GM19467 (cell line): ENCODE data around the gene APPBP2.
"Not testable (repeated sequence)": the region's sequence is repeated elsewhere in the genome, so short reads cannot be mapped to it uniquely, and the experiment has no call there.

Experiments used
- ATAC-seq: cut with Tn5 transposase; IDR thresholded peaks from one replicate; pipeline ENCODE4 v1.9.1; 2021; ENCODE audit warnings: mild to moderate bottlenecking, moderate library complexity; ENCODE audit not compliant: unreplicated experiment

The APPBP2 gene, protein sequence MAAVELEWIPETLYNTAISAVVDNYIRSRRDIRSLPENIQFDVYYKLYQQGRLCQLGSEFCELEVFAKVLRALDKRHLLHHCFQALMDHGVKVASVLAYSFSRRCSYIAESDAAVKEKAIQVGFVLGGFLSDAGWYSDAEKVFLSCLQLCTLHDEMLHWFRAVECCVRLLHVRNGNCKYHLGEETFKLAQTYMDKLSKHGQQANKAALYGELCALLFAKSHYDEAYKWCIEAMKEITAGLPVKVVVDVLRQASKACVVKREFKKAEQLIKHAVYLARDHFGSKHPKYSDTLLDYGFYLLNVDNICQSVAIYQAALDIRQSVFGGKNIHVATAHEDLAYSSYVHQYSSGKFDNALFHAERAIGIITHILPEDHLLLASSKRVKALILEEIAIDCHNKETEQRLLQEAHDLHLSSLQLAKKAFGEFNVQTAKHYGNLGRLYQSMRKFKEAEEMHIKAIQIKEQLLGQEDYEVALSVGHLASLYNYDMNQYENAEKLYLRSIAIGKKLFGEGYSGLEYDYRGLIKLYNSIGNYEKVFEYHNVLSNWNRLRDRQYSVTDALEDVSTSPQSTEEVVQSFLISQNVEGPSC

DNA sequence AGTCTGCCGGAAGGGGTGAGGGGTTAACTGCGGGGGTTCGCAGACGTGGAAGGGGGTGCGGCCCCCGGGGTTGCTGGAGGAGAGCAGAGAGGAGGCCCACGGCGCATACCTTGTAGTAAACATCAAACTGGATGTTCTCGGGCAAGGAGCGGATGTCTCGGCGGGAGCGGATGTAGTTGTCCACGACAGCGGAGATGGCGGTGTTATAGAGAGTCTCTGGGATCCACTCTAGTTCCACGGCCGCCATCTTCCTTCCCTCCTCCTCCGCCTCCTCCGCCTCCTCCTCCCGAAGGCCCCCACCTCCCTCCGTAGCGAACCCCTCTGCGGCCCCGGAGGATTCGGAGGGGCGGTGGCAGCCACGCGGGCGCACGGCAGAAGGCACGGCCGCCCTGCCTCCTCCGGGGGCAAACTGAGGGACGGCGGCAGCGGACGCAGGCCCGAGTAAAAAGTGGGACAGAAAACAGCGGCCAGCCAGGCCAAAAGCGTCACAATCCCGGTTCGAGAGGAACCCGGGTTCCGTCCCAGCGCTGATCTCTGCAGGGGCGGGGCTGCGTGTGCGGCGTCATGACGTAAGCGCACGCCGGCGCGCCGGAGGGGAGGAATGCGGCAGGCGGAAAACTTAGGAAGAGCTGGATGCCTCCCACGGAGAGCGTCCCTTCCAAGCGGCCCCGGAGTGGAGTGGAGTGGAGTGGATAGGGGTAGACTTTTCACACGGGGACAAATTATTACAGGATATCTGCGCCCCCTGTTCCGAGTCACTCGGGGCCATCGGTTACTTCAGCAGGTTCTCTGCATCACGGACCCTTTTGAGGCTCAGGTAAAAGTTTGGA lies at the start of gene APPBP2:
TSS of gene APPBP2 (minus strand) at position 558 of the 830 bp plus-strand sequence. CDS start at position 247, 311 bp downstream.
- ATAC-seq = peak; percentile 91

GRCh38 chr17:60573236-60574051 lies 47.4 kb upstream of the APPBP2 start:
- ATAC-seq = no peak

DNA sequence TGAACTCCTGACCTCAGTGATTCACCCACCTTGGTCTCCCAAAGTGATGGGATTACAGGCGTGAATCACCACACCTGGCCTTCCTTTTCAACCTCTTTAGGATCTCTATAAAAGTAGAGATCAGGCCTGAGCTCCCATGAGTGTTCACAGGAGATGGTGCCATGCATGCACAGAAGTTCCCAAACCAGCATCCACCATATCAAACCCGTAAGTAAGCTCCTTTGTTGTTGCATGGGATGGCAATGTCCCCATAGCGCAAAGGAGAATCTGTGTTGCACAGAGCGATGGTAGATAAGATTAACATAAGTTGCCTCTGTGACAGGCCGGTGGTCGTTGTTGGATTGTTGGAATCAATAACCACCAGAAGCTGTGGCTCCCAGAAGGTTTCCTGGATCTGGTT lies 39.2 kb upstream of the APPBP2 start:
- ATAC-seq = no peak

GRCh38 chr17:60563743-60564142 lies 37.7 kb upstream of the APPBP2 start:
- no peak for ATAC-seq

- no peak for ATAC-seq
Observed at GRCh38 chr17:60562421-60562820, 36.4 kb upstream of the APPBP2 start.

GRCh38 chr17:60560860-60561257 lies 34.8 kb upstream of the APPBP2 start:
- ATAC-seq = no peak

GRCh38 chr17:60559995-60560859 lies 34.2 kb upstream of the APPBP2 start:
- no peak for ATAC-seq

- ATAC-seq = no peak
Observed at GRCh38 chr17:60559659-60559994, 33.6 kb upstream of the APPBP2 start.

DNA sequence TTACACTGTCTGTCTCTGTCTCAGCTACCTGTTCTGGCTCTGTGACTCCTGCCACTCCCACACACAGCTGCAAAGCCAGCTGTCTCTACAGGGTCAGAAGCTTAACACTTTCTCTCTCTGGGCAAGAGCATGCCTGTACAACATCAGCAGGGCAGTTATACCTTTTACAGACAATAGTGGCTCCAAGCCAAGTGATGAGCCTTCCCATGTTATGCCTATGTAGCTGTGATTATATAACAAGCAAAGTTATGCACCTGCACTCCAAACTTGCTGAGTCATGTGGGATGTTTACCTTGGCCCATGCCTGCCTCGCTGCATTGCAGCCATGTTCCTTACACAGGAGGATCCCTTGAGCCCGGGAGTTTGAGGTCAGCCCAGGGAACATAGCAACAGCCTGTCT lies 31.8 kb upstream of the APPBP2 start:
- ATAC-seq = no peak

GRCh38 chr17:60555786-60556185 lies 29.7 kb upstream of the APPBP2 start:
- ATAC-seq = no peak

DNA sequence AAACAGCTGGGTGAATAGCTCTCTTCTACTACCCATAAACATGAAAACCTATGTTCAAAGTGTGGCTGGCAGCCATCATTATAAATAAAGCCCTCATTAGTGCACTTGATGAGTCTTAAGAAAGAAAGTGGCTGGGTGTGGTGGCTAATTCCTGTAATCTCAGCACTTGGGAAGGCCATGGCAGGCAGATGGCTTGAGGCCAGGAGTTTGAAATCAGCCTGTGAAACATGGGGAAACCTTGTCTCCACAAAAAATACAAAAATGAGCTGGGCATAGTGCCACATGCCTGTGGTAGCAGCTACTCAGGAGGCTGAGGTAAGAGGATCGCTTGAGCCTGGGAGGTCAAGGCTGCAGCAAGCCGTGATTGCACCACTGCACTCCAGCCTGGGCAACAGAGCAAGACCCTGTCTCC lies 28.3 kb upstream of the APPBP2 start:
- no peak for ATAC-seq

DNA sequence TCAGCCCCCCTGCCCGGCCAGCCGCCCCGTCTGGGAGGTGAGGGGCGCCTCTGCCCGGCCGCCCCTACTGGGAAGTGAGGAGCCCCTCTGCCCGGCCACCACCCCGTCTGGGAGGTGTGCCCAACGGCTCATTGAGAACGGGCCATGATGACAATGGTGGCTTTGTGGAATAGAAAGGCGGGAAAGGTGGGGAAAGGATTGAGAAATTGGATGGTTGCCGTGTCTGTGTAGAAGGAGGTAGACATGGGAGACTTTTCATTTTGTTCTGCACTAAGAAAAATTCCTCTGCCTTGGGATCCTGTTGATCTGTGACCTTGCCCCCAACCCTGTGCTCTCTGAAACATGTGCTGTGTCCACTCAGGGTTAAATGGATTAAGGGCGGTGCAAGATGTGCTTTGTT lies 26.2 kb upstream of the APPBP2 start:
- ATAC-seq = not testable (repeated sequence)

DNA sequence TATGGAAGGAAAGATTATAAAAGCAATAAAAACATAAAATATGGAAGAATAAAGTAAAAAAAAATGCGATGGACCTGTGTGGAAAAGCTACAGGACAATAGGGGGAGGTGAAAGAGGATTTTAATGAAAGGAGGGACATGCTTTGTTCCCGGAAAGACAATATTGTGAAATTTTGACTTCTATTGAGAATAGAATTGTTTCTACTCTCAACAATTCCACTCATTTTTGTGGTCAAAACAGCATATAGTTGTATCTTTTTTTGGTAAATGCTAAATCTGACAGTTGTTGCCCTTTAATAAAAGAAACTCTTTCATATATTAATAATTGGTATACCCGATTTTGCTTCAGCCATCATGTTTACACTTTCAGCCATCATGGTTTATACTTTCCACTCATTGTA lies 22.9 kb upstream of the APPBP2 start:
- ATAC-seq = no peak

DNA sequence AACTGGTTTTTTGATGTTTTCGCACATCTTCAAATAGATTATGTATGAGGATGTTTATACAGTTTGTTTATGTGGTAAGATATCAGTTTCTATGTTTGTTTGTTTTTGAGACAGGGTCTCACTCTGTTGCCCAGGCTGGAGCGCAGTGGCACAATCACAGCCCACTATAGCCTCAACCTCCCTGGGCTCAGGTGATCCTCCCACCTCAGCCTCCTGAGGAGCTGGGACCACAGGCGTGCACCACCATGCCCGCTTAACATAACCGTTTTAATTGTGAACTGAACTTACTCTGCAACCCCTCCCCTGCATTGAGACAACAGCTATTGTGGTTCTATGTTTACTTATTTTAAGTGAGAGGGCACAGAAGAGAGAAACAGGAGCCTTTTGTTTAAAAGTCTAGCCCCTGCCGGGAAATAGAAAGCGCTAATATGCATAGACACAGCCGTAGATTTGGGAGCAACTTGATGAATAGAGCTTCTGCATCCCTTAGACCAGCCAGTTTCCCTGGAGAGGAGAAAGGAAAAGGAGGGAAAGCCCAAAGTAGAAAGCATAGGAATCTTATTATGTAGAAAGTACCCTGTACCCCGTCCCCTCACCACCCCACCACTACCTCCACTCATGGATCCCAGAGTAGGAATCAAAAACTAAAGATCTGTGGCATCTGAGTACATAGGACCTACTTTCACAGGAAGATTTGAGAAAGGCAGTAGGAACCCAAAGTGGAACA lies 19.6 kb upstream of the APPBP2 start:
- ATAC-seq = no peak

DNA sequence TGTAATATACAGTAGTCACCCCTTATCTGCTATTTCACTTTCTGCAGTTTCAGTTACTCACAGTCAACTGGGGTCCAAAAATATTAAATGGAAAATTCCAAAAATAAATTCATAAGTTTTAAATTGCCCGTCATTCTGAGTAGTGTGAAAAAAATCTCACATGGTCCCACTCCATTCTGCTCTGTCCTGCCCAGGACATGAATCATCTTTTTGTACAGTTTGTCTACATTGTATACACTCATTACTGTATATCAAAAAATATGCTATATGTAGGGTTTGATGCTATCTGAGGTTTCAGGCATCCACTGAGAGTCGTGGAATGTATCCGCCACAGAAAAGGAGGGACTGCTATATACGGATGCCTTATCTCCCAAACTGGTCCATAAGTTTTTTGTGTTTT lies 16.0 kb upstream of the APPBP2 start:
- no peak for ATAC-seq

GRCh38 chr17:60540460-60540859 lies 14.4 kb upstream of the APPBP2 start:
- ATAC-seq = no peak

DNA sequence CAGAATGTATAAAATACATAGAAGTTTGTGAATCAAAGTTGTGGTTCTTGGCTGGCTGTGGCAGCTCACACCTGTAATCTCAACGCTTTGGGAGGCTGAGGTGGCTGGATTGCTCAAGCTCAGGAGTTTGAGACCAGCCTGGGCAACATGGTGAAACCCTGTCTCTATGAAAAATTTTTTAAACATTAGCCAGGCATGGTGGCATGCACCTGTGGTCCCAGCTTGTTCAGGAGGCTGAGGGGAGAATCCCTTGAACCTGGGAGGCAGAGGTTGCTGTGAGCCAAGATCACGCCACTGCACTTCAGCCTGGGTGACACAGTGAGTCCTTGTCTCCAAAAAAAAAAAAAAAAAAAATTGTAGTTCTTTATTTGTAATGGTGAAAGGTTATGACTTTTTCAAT lies 13.8 kb upstream of the APPBP2 start:
- ATAC-seq = no peak

- no peak for ATAC-seq
Observed at GRCh38 chr17:60538726-60539125, 12.7 kb upstream of the APPBP2 start.
